Adipocyte (in vitro differentiated cells): ENCODE data around the gene SLK.

Source experiments
- DNase-seq: peaks from one replicate; pipeline ENCODE4 v3.0.0-alpha.2; 2015; ENCODE audit warnings: low read depth
- H3K27me3 ChIP-seq: replicated peaks from 2 replicates; pipeline ENCODE4 v1.7.0; 2013; ENCODE audit warnings: mild to moderate bottlenecking, low read length, moderate library complexity; ENCODE audit not compliant: control insufficient read depth, insufficient read depth
- H3K36me3 ChIP-seq: 2 replicates; pipeline ENCODE4 v1.7.0; 2013; ENCODE audit warnings: low read length, mild to moderate bottlenecking, moderate library complexity; ENCODE audit not compliant: control insufficient read depth, insufficient read depth, severe bottlenecking
- H3K4me1 ChIP-seq: 2 replicates; pipeline ENCODE4 v1.7.0; 2013; ENCODE audit warnings: mild to moderate bottlenecking, low read length, moderate library complexity; ENCODE audit not compliant: control insufficient read depth, insufficient read depth
- H3K4me3 ChIP-seq: 2 replicates; pipeline ENCODE4 v1.7.0; 2013; ENCODE audit warnings: mild to moderate bottlenecking, low read length, moderate library complexity
- H3K9ac ChIP-seq: 2 replicates; pipeline ENCODE4 v1.7.0; 2013; ENCODE audit warnings: mild to moderate bottlenecking, low read length, moderate library complexity
- H3K9me3 ChIP-seq: 2 replicates; pipeline ENCODE4 v1.7.0; 2013; ENCODE audit warnings: mild to moderate bottlenecking, low read length, moderate library complexity; ENCODE audit not compliant: control insufficient read depth

Gene SLK

GRCh38 chr10:103991393-103992128, 24.6 kb downstream of the SLK start:
- H3K4me1 ChIP-seq, result peaks cover 9% of the 10 kb centered on the region
- peaks cover 23% of the 10 kb centered on the region for H3K36me3 ChIP-seq
- DNase-seq, result no peak
- no peak overlapping the region for H3K4me3 ChIP-seq
- H3K9me3 ChIP-seq, result no peaks in the 10 kb centered on the region
- no peak overlapping the region for H3K9ac ChIP-seq
- no peaks in the 10 kb centered on the region for H3K27me3 ChIP-seq

GRCh38 chr10:103995134-103995533, 28.2 kb downstream of the SLK start:
- Histone ChIP-seq H3K9me3 (no peaks in the 10 kb centered on the region), H3K36me3 (peaks cover 43% of the 10 kb centered on the region), H3K4me1 (no peaks in the 10 kb centered on the region), H3K9ac (no peak overlapping the region), H3K27me3 (no peaks in the 10 kb centered on the region), H3K4me3 (no peak overlapping the region)
- no peak for DNase-seq

- Histone ChIP-seq H3K4me1 (no peaks in the 10 kb centered on the region), H3K36me3 (peaks cover 61% of the 10 kb centered on the region), H3K4me3 (no peak overlapping the region), H3K9ac (no peak overlapping the region), H3K9me3 (no peaks in the 10 kb centered on the region), H3K27me3 (no peaks in the 10 kb centered on the region)
- DNase-seq, result no peak
Observed at GRCh38 chr10:103998805-103999204, 31.9 kb downstream of the SLK start.

DNA sequence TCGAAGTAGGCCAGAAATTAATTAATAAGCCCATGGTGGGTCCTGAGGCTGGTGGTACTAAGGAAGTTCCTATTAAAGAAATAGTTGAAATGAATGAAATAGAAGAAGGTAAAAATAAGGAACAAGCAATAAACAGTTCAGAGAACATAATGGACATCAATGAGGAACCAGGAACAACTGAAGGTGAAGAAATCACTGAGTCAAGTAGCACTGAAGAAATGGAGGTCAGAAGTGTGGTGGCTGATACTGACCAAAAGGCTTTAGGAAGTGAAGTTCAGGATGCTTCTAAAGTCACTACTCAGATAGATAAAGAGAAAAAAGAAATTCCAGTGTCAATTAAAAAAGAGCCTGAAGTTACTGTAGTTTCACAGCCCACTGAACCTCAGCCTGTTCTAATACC, 36.0 kb downstream of the SLK start:
- no peak overlapping the region for H3K9ac ChIP-seq
- H3K27me3 ChIP-seq, result no peaks in the 10 kb centered on the region

DNA sequence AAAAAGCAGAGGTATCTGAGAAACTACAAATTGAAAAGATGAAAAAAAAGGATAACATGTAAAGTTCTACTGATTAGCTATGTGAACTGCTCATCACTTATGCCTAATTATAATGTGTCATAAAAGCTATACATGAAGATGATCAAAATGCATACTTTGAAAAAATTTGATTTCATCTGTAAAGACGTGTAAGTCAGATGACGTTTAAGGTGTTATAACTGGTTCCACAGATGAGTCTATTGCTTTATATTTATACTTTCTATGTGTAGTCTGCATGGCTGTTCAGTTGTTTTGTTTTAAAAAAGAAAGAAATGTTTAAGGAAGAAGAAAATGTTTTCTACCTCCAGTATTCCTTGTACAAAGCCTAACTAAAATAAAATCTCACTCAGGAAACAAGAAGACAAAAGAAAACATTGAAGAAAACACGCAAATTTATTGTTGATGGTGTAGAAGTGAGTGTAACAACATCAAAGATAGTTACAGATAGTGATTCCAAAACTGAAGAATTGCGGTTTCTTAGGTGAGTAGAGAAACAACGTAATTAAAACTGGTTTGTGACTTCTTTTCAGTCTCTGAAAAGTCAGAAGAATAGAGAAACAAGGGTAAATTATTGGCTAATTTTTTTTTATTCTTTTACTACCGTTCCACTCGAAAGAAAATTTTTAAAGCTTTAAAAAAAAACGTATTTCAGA, 38.4 kb downstream of the SLK start:
- peaks cover 82% of the 10 kb centered on the region for H3K36me3 ChIP-seq
- DNase-seq, result no peak
- H3K9me3 ChIP-seq, result no peaks in the 10 kb centered on the region
- H3K4me1 ChIP-seq, result no peaks in the 10 kb centered on the region
- no peaks in the 10 kb centered on the region for H3K27me3 ChIP-seq
- H3K9ac ChIP-seq, result no peak overlapping the region
- no peak overlapping the region for H3K4me3 ChIP-seq

More for the DNA sequence above, 36.0 kb downstream of the SLK start:
- no peaks in the 10 kb centered on the region for H3K4me1 ChIP-seq
- H3K36me3 ChIP-seq, result peaks cover 75% of the 10 kb centered on the region
- no peak overlapping the region for H3K4me3 ChIP-seq
- DNase-seq, result no peak
- H3K9me3 ChIP-seq, result no peaks in the 10 kb centered on the region

- Histone ChIP-seq H3K36me3 (peaks cover 32% of the 10 kb centered on the region), H3K4me3 (no peak overlapping the region), H3K9me3 (no peaks in the 10 kb centered on the region), H3K27me3 (no peaks in the 10 kb centered on the region), H3K4me1 (no peaks in the 10 kb centered on the region), H3K9ac (no peak overlapping the region)
- no peak for DNase-seq
Observed at GRCh38 chr10:104011904-104012303, 45.0 kb downstream of the SLK start.

DNA sequence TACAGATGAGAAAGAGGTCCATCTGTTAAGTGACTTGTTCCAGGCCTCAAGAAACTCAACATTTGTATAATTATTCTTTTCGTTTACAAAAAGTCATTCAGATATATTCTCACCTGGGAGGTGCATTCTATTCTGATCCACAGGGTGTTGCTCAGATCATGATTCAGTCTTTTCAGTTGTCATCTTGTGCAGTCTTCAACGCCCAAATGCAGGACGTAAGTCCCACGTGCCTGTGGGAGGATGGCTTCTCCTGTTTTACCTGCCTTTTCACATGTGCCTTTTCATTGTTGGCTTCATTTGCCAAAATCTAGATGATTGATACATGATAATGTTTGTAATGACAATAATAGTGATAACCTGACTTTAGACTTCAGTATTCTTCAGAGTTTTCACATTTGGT, 46.5 kb downstream of the SLK start:
- DNase-seq, result no peak
- Histone ChIP-seq H3K27me3 (no peaks in the 10 kb centered on the region), H3K4me1 (peaks cover 4% of the 10 kb centered on the region), H3K9ac (no peak overlapping the region), H3K36me3 (peaks cover 31% of the 10 kb centered on the region), H3K4me3 (no peak overlapping the region), H3K9me3 (no peaks in the 10 kb centered on the region)

- Histone ChIP-seq H3K9ac (no peak overlapping the region), H3K36me3 (peaks cover 31% of the 10 kb centered on the region), H3K4me1 (peaks cover 4% of the 10 kb centered on the region), H3K27me3 (no peaks in the 10 kb centered on the region), H3K9me3 (no peaks in the 10 kb centered on the region), H3K4me3 (no peak overlapping the region)
- no peak for DNase-seq
Observed at GRCh38 chr10:104014176-104014575, 47.2 kb downstream of the SLK start.

DNA sequence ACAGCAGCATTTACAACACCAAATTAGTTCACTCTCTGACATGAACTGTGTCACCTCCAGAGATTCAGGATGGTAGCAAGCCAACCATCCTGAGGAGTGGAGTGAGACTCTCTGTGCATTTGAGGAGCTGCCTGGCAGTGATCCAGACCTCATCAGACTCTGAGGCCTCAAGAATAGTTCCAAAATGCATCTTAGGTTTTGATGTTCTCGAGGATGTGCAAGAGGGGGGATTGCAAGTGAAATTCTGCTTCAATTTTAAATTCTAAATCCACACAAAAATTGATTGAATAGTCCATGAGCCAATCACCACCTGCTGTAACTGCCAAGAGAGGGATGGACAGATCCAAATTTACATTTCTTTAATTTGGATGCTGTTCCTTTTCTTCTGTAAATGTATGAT, 49.7 kb downstream of the SLK start:
- no peaks in the 10 kb centered on the region for H3K9me3 ChIP-seq
- no peak overlapping the region for H3K4me3 ChIP-seq
- no peaks in the 10 kb centered on the region for H3K27me3 ChIP-seq
- H3K4me1 ChIP-seq, result peaks cover 4% of the 10 kb centered on the region
- DNase-seq, result no peak
- H3K9ac ChIP-seq, result no peak overlapping the region
- H3K36me3 ChIP-seq, result peaks cover 38% of the 10 kb centered on the region

GRCh38 chr10:104018471-104018870, 51.5 kb downstream of the SLK start:
- Histone ChIP-seq H3K4me1 (peaks cover 4% of the 10 kb centered on the region), H3K9ac (no peak overlapping the region), H3K27me3 (no peaks in the 10 kb centered on the region), H3K36me3 (peaks cover 56% of the 10 kb centered on the region), H3K4me3 (no peak overlapping the region), H3K9me3 (no peaks in the 10 kb centered on the region)
- DNase-seq, result no peak

DNA sequence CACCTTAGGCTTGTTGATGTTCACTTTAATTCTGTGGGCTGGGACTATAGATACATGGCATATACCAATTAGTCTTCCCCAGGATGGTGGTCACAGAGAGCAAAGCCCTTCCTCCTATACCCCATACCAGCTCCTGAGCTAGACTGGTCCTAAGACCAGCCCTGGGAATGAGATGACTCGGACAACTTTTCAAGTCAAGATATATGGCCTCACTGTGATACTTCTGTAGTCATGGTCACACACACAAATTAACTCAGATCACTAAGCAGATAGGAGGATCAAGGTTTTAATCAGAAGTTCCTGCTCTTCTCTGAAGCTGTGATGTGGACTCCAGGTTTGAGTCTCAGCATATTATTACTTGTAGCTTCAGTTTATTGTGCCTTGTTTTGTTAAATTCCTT, 53.1 kb downstream of the SLK start:
- peaks cover 71% of the 10 kb centered on the region for H3K36me3 ChIP-seq
- no peak overlapping the region for H3K9ac ChIP-seq
- no peak for DNase-seq
- no peak overlapping the region for H3K4me3 ChIP-seq
- peaks cover 4% of the 10 kb centered on the region for H3K4me1 ChIP-seq
- no peaks in the 10 kb centered on the region for H3K27me3 ChIP-seq
- no peaks in the 10 kb centered on the region for H3K9me3 ChIP-seq
